Stomach (tissue), 9 donors: ENCODE results near the gene OR4D2. TPM values are rescaled to one million over a fixed set of nuclear protein-coding genes. Genes with fewer than 3 reads are reported as not detected.

Experiments used
- DNase-seq, 2 donors: peaks; one replicate each; pipeline versions ENCODE4 v3.0.0 to v3.0.0-alpha.2; 2013 to 2019
- H3K27ac ChIP-seq, 5 donors: fragments of 200-600 bp in 4 of 5; sonication (generic) in 4 of 5; one replicate each; pipeline ENCODE4 v1.5.1; 2013 to 2019; ENCODE audit warnings: mild to moderate bottlenecking in 1 of 5, moderate library complexity in 1 of 5
- H3K27me3 ChIP-seq, 3 donors: fragments of 200-600 bp; sonication (generic); one replicate each; pipeline ENCODE4 v1.5.1; 2017 to 2019; ENCODE audit warnings: mixed run types in 1 of 3
- H3K36me3 ChIP-seq, 4 donors: fragments of 200-600 bp; sonication (generic); 1 replicate in 3 of 4; 2 replicates in 1 of 4; pipeline ENCODE4 v1.5.1; 2016 to 2019
- H3K4me1 ChIP-seq, 4 donors: fragments of 200-600 bp; sonication (generic); one replicate each; pipeline ENCODE4 v1.5.1; 2016 to 2019
- H3K4me3 ChIP-seq, 4 donors: fragments of 200-600 bp; sonication (generic) in 3 of 4; one replicate each; pipeline ENCODE4 v1.5.1; 2016 to 2019; ENCODE audit warnings: mild to moderate bottlenecking in 1 of 4
- H3K9me3 ChIP-seq, 4 donors: fragments of 200-600 bp; sonication (generic); one replicate each; pipeline ENCODE4 v1.5.1; 2016 to 2019
- CTCF ChIP-seq, 7 experiments: fragments of 450-650 bp in 4 of 7; fragments of 200-600 bp in 3 of 7; sonication (generic) in 3 of 7; IDR thresholded peaks; one replicate each; pipeline ENCODE4 v1.5.1; 2016 to 2019; ENCODE audit warnings: antibody characterized with exemption in 7 of 7, control low read depth in 2 of 7, mild to moderate bottlenecking in 1 of 7
- EP300 ChIP-seq: sonication (generic); formaldehyde crosslinking; IDR thresholded peaks from one replicate; pipeline ENCODE4 v1.6.1; 2017; ENCODE audit warnings: antibody characterized with exemption
- POLR2A ChIP-seq, 4 donors: fragments of 450-650 bp; IDR thresholded peaks; one replicate each; pipeline ENCODE4 v1.6.1; 2016; ENCODE audit warnings: antibody characterized with exemption in 4 of 4, control low read depth in 2 of 4, mild to moderate bottlenecking in 1 of 4, moderate library complexity in 1 of 4
- POLR2AphosphoS5 ChIP-seq, 3 donors: sonication (generic); formaldehyde crosslinking; IDR thresholded peaks; one replicate each; pipeline ENCODE4 v1.6.1; 2016; ENCODE audit warnings: antibody characterized with exemption in 3 of 3
- WGBS, 5 donors: extraction: QIAGEN DNeasy Blood & Tissue Kit in 3 of 5; methylation state at CpG; one replicate each; pipeline versions ENCODE4 v1.1.5 to v1.1.7; 2013 to 2018; 5-methylcytosine and 5-hydroxymethylcytosine counted together
- intact Hi-C: fragments of 100-400 bp; cut with DNase I; formaldehyde crosslinking; loops from one replicate; pipeline ENCODE4 v1.15.1; 2023; ENCODE audit warnings: low total_unique reads
- polyA plus RNA-seq, 3 donors: library from polyadenylated mRNA; stranded (reverse); fragments of 200-250 nt; gene quantifications; one replicate each; pipeline ENCODE4 v1.2.3, GENCODE V29; 2013
- total RNA-seq, 5 donors: library from RNA; depleted of rRNA; stranded (reverse); fragments of >200 nt; gene quantifications; one replicate each; pipeline versions ENCODE4 v1.1.0 to v1.2.3, GENCODE V29; 2014 to 2016
- donor health status: healthy with polysubstance abuse.
- donor health status: Bipolar disorder and iron deficiency.
- donor health status: healthy.

The OR4D2 gene
- total and polyA plus RNA-seq, 8 donors = not detected

DNA sequence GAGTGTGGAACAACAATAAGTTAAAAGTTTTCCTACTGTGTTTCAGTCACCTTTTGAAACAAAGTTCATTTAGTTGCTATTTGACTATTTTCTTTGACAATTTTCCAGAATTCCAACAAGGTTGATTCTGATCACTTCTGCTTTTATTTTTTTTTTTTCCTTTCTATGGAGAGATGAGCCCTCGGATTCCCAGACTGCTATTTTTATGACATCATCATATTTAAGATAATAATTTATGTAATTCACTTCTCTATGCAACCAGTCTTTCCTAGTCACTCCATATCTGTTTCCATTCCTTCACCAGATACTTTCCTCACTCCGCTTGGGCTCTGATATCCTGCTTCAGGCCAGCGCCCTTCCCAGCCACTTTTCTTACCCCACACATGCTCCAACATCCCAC is 8.1 kb downstream of the OR4D2 start:
- intact Hi-C loops = no loop called here

GRCh38 chr17:58176200-58176599 is 9.4 kb downstream of the OR4D2 start:
- H3K27ac ChIP-seq = no peak overlapping the region
- intact Hi-C loops = no loop called here
- H3K36me3 ChIP-seq = no peaks in the 10 kb centered on the region
- peaks cover 0 to 22% (median 0%) of the 10 kb centered on the region in 3 donors for H3K27me3 ChIP-seq
- H3K9me3 ChIP-seq = no peaks in the 10 kb centered on the region
- TF ChIP-seq CTCF (IDR thresholded peaks at IDR 0.05) (no peak), EP300 (no peak), POLR2A (IDR thresholded peaks at IDR 0.05) (no peak), POLR2AphosphoS5 (IDR thresholded peaks at IDR 0.05) (no peak)
- H3K4me3 ChIP-seq = no peak overlapping the region
- 40 to 46% (median 43%) methylated on average over 7 of the region's 7 CpGs for WGBS, 5 donors
- H3K4me1 ChIP-seq = no peaks in the 10 kb centered on the region
- peak in 1 of 2 donors; percentile 29 for DNase-seq

More for the DNA sequence above, 8.1 kb downstream of the OR4D2 start:
- Histone ChIP-seq H3K27ac (no peak overlapping the region), H3K4me3 (no peak overlapping the region), H3K36me3 (no peaks in the 10 kb centered on the region), H3K27me3 (peaks cover 0 to 32% (median 0%) of the 10 kb centered on the region in 3 donors), H3K4me1 (no peaks in the 10 kb centered on the region), H3K9me3 (no peaks in the 10 kb centered on the region)
- no peak for TF ChIP-seq CTCF (IDR thresholded peaks at IDR 0.05)
- no peak for TF ChIP-seq EP300
- no peak for TF ChIP-seq POLR2A (IDR thresholded peaks at IDR 0.05)
- no peak for TF ChIP-seq POLR2AphosphoS5 (IDR thresholded peaks at IDR 0.05)
- no peak for DNase-seq
- 40 to 61% (median 54%) methylated on average over 3 of the region's 3 CpGs for WGBS, 5 donors

DNA sequence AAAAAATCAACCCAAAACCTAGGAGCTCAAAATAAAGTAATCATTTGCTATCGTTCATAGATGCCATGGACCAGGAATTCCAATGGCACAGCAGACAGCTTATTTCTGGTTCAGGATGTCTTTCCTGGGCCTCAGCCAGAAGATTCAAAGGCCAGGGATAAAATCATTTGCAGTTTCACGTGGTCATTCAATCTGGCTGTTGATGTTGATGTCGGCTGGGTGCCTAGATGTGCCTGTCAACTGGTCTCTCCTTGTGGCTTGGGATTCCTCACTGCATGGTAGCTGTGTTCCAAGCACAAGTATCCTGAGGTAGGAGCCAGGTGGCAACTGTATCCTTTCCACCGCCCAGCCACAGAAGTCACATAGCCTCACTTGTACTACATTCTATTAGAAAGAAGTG is 15.0 kb downstream of the OR4D2 start:
- no peaks in the 10 kb centered on the region for H3K9me3 ChIP-seq
- peaks cover 0 to 33% (median 0%) of the 10 kb centered on the region in 3 donors for H3K27me3 ChIP-seq
- no peak for DNase-seq
- intact Hi-C loops = no loop called here
- H3K36me3 ChIP-seq = no peaks in the 10 kb centered on the region
- H3K4me3 ChIP-seq = no peak overlapping the region
- H3K4me1 ChIP-seq = no peaks in the 10 kb centered on the region
- TF ChIP-seq CTCF (IDR thresholded peaks at IDR 0.05) (no peak), POLR2AphosphoS5 (IDR thresholded peaks at IDR 0.05) (no peak), EP300 (no peak), POLR2A (IDR thresholded peaks at IDR 0.05) (no peak)
- H3K27ac ChIP-seq = no peak overlapping the region
- 72 to 75% (median 72%) methylated on average over 4 of the region's 4 CpGs for WGBS, 5 donors

- TF ChIP-seq EP300 (no peak), POLR2AphosphoS5 (IDR thresholded peaks at IDR 0.05) (no peak), POLR2A (IDR thresholded peaks at IDR 0.05) (no peak)
- no peak for DNase-seq
Observed at GRCh38 chr17:58183514-58183913, 16.7 kb downstream of the OR4D2 start.

GRCh38 chr17:58184308-58184985 is 17.7 kb downstream of the OR4D2 start:
- WGBS, 5 donors = 49 to 65% (median 56%) methylated on average over 8 to 10 of the region's 10 CpGs
- intact Hi-C loops = no loop called here
- TF ChIP-seq POLR2AphosphoS5 (IDR thresholded peaks at IDR 0.05) (no peak), CTCF (IDR thresholded peaks at IDR 0.05) (no peak), EP300 (no peak), POLR2A (IDR thresholded peaks at IDR 0.05) (no peak)
- no peak overlapping the region for H3K27ac ChIP-seq
- H3K9me3 ChIP-seq = no peaks in the 10 kb centered on the region
- H3K27me3 ChIP-seq = peaks cover 0 to 34% (median 0%) of the 10 kb centered on the region in 3 donors
- H3K4me3 ChIP-seq = no peak overlapping the region
- no peak for DNase-seq
- no peaks in the 10 kb centered on the region for H3K4me1 ChIP-seq
- H3K36me3 ChIP-seq = no peaks in the 10 kb centered on the region

More at GRCh38 chr17:58183514-58183913, 16.7 kb downstream of the OR4D2 start:
- H3K4me3 ChIP-seq = no peak overlapping the region
- intact Hi-C loops = no loop called here
- H3K9me3 ChIP-seq = no peaks in the 10 kb centered on the region
- no peaks in the 10 kb centered on the region for H3K36me3 ChIP-seq
- H3K4me1 ChIP-seq = no peaks in the 10 kb centered on the region
- no peak overlapping the region for H3K27ac ChIP-seq
- peaks cover 0 to 25% (median 0%) of the 10 kb centered on the region in 3 donors for H3K27me3 ChIP-seq
- 65 to 84% (median 80%) methylated on average over 4 of the region's 4 CpGs for WGBS, 5 donors
